NCI-H510A treated with DMSO at 0.1 percent for 48 hours (cell line): ENCODE data around the gene TTC9.
A peak's percentile ranks its signal among the peaks of the same experiment; 100 is the strongest.
"Not testable (repeated sequence)": the region's sequence is repeated elsewhere in the genome, so short reads cannot be mapped to it uniquely, and the experiment has no call there.

Source experiments
- DNase-seq: peaks from one replicate; lab custom pipeline; 2025; lab: John Stamatoyannopoulos, UW

Gene TTC9

DNA sequence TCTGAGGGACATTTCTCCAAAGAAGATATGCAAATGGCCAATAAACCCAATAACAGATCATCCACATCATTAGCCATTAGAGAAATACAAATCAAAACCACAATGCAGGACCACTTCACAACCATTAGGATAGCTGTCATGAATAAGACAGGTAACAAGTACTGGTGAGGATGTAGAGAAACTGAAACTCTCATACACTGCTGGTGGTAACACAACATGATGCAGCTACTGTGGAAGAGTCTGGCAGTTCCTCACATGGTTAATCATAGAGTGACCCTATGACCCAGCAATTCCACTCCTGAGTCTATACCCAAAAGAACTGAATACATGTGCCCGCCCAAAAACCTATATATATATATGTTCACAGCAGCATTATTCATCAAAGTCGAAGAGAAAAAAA, 39.0 kb downstream of the TTC9 start:
- no peak for DNase-seq

DNA sequence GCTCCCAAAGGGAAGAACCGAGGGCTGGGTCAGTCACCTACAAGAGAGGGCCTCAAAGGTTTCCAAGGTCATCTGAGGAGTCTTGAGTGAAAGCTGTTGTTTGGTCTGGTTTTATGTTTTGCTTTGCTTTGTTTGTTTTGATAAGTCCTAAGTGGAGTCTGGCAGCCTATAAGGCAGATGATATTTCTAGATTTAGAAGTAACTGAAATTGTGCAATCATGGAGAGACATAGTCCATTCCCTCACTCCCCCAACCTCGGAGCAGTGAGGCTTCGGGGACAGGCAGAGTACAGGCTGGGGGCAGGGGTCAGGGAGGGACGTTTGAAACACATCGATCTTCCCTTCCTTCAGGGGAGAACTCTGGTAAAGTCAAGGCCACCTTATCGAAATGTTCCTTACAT, 42.3 kb downstream of the TTC9 start:
- DNase-seq: no peak

DNA sequence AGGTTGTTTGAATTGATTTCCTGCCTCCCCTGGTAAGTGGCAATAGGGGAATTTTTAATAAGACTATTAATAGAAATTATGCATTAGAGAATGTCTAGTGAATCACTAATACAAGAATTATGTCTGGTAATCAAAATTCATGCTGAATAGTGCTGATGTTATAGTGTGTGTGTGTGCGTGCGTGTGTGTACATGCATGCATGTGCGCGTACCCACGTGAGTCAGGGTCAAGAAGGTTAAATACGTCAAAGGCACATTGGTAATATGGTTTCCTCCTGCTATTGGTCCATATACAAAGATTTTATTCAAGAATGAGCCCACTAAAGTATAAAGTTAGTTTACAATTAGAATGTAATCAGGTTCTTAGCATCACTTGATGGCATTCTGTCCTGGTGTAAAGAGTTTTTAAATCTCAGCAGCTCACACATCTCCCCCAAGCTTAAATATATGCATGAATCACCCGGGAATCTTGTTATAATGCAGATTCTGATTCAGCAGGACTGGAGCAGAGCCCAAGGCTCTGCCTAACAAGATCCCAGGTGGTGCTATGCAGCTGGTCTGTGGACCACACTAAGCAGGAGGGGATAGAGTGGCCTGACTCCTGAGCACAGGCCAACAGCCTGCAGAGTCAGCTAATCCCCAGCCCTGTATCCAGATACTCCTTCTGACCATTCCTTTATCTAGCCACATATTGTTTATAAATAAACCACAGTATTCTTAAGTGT, 43.9 kb downstream of the TTC9 start:
- no peak for DNase-seq

DNA sequence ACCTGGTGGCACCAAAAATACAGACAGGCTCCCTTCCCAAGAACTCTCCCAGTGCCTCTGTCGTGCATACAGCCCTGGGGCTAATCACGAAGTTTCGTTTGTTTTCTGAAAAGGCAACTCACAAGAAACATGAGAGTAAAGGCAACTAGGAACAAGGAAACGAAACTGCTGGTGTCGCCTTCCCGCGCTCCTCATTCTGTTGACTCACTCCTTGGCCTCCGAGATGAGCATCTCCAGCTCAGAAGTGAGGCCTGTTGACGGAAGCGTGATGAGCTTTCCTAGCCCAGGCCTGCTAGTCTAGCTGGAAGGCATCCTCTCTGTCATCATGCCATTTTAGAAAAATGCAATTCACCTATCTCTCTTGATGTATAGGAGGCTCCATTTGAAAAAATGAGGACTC, 50.5 kb downstream of the TTC9 start:
- no peak for DNase-seq

DNA sequence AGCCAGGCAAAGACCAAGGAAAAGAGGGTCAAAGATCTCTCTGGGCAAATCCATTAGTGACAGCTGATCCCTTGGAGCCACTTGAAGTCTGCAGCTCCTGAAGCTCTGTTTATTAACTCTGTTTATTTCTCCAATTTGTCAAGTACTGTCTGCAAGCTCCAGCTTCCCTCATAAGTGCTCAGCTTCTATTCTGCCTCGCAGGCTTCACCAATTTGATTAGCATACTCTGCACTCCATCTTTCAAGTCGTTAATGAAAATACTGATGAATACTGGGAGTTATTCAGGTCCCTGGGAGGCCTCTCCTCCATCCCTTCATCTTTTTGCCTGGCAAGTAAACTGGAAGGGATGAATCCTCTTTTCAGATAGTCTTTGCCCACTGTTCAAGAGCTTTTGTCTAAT, 54.3 kb downstream of the TTC9 start:
- DNase-seq: peak; percentile 55

DNA sequence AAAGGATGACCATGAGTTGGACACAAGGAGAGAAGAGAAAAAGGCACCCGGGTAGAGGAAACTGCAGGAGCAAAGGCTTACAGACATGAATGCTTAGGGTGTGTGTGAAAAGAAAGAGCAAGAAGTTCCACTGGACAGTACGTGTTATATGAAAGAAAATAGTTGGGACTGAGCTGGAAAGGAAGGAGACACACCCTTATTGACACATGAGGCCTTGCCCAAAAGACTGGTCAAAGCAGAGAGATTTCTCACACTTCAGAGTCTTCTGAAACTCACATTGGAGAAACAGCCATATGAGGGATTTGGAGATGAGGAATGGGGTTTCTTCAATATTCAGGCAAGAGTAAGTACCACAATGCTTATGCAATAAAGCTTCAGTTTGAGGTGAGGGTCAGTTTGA, 56.0 kb downstream of the TTC9 start:
- DNase-seq: no peak

DNA sequence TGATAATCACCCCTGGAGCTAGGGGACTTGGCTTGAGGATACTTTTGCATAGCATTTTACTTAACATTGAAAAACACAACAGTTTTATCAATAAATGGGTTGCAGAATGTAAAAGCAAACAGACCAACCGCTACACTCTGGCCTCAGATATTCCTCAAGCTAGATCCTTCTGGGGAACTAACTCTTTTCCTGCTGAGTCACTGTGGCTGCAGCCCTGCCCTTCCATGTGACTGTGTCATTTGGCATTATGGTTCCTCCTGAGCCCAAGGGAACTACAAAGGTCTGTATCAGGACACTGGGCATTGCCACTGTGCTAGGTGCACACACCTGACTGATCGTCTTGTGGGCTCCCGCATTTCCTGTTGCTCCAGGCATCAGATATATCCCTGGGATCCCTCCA, 56.6 kb downstream of the TTC9 start:
- DNase-seq: peak; percentile 9

DNA sequence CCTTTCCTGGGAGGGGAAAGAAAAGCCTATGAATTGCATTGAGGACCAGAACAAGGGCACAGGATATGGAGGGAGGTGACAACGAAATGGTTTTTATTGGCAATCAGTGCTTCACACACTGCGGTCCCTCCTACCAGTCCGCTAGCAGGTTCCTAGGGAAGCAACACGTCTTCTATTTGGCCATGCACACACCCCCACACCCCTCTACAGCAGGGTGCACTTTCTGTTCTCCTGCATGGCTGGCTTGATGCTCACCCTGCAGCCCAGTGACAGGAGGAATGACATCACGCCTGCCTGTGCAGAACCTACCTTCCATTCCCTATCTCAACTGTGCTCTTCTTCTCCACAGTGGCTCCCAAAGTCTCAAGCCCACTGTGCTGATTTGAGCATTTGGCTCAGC, 57.9 kb downstream of the TTC9 start:
- no peak for DNase-seq

DNA sequence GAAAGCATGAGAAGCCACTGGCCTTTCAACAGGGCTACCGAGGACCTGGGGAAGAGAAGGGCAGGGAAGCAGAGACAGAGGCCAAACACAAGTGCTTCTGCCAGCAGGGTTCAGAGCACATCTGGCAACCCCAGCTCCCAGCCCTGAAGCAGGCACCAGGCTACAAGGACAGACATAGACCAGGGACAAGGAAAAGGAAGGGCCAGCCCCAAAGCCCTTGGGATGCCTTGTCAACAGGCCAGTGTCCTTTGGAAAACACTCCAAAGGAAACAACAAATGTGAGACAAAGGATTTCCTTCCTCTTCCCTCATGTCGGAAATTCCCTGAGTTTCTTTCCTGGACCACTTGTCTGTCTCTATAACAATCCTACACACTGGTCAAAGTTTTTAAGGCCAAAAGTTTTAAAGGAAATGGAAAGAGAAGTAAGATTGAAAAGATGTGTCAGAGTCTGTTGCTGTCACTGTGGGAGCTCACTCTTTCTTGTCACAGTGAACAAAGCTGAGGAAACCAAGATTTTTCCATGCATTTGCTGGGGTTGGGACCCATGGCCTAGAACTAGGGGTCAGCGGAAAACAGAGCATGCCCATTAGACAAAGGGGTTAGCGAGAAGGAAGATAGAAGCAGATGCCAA, 59.4 kb downstream of the TTC9 start:
- no peak for DNase-seq

DNA sequence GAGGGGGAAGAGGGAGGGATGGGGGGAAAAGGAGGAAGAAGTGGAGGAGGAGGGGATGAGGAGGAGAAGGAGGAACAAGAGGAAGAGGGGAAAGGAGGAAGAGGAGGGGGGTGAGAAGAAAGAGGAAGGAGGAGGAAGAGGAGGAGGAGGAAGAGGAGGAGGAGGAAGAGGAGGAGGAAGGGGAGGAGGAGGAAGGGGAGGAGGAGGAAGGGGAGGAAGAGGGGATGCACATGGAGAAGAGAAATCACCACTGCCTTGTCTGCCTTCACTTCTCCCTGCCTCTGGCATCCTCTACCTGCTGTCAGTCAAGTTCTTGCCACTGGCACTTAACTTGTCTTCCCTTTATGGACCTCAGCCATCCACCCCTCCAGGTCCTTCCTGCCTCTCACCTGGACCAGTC, 59.9 kb downstream of the TTC9 start:
- no peak for DNase-seq

DNA sequence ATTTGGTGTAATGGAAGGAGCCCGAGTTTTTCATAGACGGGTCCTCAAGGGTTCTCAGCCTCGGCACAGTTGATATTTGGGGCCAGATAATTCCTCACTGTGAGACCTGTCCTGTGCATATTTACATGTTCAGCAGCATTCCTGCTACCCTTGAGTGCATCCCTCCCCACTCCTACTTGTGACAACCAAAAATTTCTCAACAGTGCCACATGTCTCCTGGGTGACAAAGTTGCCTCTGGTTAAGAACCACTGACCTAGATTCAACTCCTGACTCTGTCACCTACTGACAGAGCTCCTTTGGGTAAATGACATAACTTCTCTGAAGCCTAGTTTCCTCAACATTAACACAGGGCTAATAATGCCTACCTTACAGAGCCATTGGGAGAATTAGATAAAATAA, 60.4 kb downstream of the TTC9 start:
- no peak for DNase-seq

DNA sequence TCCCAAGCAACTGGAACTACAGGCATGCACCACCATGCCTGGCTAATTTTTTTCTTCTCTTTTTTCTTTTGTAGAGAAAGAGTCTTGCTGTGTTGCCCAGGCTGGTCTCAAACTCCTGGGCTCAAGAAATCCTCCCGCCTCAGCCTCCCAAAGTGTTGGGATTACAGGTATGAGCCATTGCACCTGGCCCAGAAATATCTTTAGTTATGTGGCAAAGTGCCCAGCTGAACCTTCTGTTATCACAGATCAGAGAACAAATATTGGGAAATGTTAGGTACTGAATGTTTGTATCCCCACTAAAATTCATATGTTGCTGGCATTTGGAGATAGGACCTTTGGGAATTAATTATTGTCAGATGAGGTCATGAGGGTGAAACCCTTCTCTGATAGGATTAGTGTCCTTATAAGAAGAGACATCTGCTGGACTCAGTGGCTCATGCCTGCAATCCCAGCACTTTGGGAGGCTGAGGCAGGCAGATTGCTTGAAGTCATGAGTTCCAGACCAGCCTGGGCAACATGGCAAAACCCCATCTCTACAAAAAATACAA, 62.0 kb downstream of the TTC9 start:
- DNase-seq: not testable (repeated sequence)

DNA sequence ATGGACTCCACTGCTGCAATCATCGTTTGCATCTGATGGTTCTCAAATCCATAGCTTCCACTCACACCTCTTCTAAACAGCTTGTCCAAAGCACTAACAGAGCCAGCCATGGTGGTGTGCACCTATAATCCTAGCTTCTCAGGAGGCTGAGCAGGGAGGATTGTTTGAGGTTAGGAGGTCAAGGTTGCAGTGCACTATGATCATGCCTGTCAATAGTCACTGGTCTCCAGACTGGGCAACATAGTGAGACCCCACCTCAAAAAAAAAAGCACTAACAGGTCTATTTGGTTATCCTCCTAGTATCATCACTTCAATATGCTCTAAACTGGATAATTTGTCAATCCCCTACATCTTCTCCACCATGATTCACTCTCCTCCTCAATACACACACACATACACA, 63.2 kb downstream of the TTC9 start:
- no peak for DNase-seq

DNA sequence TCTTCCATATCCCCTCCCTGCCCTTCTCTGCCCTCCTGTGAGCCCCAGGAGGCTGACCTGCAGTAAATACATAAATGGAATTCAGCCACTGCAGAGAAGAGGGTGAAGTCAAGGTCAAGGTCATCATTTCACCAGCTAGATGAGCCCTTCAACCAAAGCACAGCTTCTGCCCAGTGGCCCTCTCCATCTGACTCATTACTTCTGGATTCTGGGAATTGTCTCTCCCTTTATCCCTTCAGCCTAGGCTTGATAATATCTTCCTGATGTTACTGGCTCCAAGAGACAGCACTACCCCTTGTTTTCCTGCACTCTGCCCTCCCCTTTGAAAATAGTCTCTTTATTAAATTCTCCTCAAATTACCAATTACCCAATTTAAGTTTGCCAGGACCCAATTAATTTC, 64.5 kb downstream of the TTC9 start:
- DNase-seq: no peak

DNA sequence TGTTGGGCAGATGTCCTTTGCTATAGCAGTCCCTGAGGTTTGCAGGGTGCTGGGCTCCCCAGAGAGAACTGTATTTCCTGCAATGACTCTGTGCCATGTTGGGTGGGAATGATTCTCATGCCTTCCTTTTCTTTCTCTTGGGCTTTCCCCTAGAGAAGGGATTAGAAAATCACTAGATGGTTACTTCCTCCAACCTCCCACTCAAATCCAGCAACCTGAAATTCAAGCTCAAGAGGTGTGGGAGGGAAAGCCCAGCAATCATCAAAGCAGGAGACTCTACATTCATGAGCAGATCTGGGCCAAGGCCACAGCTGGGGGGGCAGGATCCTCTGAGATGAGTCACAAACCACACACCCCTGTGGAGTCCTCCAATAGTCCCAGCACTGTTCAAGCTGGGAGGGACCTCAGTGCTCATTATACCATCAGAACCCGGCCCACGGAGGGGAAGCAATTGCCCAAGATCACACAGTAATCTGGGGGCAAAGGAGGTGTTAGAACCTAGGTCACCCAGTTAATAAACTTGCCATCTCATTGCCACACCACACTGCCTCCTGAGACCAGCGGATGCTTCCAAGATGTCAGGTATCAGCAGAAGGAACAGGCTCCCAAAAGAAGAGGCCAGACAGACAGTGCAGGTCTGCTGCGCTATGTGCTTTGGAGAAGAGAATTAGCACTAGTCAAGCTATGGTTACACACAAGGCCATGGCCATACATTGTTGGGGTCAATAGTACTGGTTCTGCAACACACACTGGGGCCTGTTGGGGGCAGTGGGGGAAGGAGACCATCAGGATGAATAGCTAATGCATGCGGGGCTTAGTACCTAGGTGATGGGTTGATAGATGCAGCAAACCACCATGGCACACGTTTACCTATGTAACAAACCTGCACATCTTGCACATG, 65.7 kb downstream of the TTC9 start:
- DNase-seq: peak; percentile 7

DNA sequence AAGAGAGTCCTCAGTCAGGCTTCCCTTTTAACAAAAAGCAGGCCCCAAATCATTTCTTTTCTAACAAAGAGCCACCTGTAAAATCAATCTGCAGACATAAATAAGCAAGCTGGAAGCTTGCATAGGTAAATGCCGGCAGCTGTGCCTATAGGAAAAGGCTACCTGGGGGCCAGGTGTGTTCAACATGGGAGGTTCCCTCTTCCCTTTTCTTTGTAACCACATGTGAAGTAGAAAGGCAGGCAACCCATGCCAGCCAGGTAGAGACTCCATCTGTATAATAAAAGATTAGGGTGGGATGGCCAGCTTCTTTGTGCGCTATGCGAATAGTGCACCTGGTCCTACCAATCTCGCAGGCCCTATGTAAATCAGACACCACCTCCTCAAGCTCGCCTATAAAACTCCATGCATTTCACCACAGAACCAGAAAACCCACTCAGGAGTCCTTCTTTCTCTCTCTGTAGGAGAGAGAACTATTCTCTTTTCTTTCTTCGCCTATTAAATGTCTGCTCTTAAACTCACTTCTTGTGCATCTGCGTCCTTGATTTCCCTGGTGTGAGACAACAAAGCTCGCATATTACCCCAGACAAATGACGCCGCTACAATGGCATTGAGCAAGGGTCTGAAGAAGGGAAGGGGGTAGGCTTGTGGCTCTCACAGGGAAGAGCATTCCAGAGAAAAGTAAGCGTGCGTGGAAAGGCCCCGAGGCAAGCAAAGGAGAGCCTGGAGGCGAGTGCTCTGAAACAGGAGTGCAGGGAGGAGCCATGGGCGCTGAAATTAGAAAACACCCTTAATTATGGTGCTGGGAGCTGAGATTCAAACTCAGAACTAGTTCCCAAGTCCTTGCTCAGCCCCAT, 67.2 kb downstream of the TTC9 start:
- peak; percentile 42 for DNase-seq

DNA sequence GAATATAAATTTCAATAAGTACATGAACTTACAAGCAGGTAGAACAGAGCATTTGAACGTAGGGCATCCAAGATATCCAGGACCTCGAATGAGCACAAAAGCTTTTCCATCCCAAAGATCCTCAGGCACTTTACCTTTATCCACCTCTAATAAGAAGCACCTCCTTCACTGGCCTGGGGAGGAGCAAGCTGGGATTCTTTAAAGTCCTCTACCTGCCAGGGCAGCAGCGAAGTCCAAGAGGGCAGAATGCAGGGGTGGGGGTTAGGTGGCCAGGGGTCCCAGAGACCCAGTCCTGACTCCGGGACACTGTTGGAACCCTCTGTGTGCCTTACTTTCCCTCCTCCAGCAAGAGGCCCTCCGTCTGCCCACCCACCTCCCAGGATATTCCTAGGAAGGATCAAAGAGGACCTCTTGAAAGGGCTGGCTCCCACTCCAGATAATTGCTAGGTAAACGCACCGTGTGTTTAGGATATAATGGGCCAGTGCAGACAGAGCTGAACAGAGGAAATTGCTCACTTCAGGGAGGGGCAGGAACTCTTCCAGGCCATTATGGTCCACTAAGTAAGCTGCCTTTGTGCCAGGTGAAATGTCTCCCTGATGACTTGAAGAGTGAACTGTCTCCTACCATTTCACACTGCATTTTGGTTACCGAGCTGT, 68.1 kb downstream of the TTC9 start:
- peak; percentile 98 for DNase-seq

DNA sequence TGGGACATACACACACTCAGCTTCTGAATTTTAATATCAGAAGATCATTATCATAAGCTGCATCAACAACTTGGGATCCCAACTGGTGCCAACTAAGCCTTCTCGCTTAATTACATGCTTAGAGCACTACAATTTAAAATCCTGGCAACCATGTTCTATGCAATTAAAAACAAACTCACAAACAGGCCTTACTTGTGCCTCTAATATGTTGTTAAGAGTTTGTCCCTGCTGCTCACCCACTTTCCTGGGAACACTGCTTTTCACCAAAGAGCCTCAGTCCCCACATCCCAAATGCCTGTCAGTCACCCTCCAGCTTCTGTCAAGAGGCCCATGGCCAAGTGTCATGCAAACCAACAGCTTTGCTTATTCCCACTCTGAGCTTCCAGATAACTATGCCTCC, 69.7 kb downstream of the TTC9 start:
- no peak for DNase-seq

DNA sequence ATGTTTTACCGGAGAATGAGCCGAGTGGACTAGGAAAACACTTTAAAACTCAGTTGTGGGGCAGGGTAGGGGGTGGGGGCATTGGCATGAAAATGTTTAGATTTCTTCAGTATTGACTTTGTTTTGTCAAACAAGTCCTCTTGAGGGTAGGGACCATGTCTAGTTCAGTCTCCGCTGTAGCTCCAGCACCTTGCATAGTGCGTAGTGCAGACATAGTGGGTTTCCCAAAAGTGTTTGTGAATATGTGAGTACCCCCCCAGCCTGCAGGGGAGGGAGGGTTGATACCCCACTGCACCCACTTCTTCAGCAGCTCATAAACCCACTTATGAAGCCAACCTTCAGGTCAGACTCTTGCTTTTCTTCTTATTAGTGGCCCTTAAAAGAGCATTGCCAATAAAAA, 71.4 kb downstream of the TTC9 start:
- no peak for DNase-seq

DNA sequence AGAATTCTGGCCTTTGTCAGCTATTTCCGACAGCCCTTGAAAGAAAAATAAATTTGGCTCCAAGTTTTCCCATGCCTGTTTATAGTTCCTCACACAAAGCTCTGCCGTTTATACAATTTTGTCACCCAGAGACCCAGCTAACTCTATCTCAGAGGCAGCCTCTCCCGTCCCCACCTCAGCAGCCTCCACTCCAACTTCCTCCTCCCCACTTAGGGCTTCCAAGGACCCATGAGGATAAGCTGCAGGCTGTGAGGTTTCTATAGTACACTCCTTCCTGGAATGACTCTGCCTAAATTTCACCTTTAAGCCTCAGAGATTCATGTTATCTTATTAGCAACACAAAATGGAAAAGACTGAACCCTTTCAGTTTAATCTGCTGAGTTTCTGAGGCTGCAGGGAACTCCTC, 71.8 kb downstream of the TTC9 start:
- no peak for DNase-seq

DNA sequence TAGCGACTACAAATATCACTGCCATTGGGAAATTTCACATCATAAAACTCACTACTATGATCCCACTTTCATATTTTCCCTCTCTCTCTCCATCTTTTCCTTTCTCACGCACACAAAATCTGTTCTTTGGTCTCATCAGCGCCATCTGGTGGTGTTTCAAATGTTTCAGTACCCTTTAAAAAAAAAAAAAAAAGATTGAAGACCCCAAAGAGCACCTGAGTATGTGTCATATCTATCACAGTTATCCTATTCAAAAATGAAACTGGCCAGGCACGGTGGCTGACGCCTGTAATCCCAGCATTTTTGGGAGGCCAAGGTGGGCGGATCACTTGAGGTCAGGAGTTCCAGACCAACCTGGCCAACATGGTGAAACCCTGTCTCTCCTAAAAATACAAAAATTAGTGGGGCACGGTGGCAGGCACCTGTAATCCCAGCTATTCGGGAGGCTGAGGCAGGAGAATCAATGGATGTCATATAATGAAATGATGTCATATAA, 72.4 kb downstream of the TTC9 start:
- DNase-seq: peak; percentile 42
